Islet of Langerhans (tissue), 1 donor: Measurements from ENCODE around the gene ADARB2.

Source experiments
- FAIRE-seq: peaks from one replicate; lab custom pipeline; 2011; peaks lifted over from hg19 to GRCh38; lab: Jason Lieb, UNC

The ADARB2 gene

DNA sequence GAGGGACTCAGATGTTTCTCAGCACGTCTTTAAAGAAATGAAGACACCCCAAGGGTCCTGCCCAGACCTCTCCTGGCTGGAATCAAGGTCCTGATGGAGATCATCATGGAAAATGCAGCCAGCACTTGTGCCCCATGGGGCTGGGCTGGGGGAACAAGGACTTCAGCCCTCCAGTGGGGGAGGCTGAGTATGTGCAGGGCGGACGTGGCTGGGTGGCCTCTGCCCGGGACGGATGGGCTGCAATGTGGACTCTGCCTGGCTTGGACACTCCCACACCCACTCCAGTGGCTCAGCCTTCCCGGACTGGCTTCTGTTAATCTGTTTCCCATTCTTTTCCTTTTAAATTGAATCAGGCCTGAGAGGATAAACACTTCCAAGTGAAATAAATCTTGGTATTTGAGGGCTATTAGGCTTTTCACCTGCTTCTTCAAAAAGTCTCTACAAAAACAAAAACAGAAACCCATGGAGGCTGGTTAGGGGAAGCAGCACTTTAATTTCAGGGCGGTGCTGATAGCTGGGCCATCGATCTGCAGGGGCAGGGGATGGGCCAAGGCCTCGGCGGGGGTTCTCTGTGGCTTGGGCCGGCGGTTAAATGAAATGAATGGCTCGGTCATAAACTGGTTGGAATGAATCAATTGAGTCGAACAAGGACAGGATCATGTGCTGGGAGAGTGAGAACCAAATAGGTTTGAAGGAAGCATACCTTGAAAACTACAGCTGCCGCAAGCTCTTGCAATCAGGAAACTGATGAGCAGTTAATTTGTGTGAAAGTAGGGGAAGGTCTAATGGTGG is 51.4 kb downstream of the ADARB2 start:
- no peak for FAIRE-seq

DNA sequence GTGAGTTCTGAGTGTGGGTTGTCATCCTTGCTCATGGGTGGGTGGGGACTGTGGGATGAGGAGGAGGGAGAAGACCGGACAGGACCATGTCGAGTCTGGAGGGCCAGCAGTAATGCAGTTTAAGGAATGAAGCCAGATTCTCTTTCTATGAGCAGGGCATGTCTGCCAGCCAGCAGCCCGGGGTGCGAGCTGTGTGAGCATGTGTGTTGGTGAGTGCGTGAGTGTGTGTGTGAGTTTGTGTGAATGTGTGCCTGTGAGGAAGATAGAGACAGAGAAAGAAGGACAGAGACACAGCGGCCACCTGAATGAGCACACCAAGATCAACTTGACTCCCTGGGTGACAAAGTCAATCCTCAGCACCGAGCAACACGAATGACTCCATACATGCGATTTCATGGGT is 52.3 kb downstream of the ADARB2 start:
- FAIRE-seq = no peak

DNA sequence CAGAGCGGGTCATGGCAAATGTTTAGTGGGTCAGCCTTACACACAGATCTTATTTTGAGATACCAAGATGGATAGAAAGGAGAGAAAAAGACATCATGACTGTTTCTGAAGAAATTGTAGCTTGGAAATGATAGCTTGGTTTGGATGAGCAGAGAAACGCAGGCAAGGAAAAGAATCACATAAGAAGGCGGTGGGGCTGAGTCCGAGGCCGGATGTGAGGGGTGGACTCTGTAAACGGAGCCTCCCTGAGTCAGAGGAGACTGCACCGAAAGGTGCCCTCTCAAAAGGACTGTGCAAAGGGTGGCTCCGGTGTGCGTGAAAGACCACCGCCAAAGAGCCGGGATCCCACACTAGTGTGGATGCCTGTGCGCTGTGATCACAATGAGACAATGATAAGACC is 53.7 kb downstream of the ADARB2 start:
- no peak for FAIRE-seq

DNA sequence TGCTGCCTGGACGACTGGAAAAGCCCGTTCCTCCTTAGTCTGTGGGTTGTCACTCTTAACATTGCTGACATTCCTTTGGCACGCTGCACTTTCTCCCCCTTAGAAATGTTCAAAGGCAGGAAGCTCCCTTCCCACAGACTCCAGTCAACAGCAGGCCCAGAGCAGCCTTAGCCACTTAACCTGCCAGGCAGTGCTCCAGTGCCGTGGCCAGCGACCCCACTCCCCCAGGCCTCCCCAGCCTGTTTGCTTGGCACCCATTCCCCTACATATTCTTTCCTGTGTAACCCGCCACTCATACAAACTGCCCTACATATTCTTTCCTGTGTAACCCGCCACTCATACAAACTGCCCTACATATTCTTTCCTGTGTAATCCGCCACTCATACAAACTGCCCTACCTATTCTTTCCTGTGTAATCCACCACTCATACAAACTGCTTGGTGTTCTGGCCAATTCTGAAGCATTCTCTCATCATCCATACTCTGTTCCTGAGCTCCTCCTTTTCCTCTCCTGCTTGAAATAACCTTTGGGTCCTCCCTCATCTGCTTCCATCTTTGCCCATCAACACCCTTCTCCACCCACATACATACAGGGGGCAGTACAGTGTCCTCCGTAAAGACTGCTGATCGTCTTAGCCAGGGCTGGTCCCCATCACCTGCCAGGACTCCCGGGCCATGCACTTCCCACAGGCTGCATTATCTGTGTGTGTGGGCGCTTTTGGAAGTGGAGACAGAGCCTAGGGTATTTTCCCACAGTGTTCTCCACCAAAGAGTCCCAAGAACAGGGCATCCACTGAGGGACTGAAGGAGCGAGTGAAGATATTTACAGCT is 57.3 kb downstream of the ADARB2 start:
- FAIRE-seq = no peak

DNA sequence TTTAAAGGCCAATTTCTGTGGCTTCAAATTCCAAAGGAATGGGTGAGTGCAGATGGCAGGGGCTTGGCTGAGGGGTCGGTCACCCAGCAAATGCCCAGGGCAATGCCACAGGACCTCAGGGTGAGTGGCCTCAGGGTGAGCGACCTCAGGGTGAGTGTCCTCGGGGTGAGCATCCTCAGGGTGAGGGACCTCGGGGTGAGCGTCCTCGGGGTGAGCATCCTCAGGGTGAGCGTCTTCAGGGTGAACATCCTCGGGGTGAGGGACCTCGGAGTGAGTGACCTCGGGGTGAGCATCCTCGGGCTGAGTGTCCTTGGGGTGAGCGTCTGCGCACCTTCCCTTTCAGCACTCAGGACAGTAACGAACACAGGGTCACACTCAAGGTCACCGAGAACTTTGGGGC is 59.2 kb downstream of the ADARB2 start:
- no peak for FAIRE-seq

DNA sequence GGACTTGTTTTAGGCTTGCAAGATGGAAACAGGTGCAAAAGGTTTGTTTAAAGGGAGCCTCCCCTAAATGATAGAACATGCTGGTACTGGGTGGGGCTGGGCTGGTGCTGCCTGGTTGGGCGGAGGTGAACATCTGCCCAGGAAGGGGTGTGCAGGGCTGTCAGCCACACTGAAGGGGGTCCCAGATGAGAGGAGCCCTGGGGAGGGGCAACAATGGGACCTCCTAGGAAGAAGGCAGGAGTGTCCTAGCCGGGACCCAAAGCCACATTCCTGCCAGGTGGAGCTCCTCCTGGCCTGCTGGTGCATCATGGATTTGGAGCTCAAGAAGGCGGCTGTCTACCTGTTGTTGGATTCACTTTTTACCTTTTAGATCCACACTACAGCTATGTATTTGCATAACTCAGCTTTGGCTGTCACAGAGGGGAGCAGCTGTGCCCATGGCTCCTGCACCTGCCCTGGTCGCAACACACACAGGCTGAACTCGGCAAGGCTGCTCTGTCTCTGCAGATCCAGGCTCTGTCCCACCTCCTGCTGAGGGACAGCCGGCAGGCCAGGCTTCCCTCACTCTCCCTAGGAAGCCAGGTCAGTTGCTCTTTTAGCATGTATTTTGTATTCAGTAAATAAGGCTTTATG is 59.9 kb downstream of the ADARB2 start:
- no peak for FAIRE-seq

DNA sequence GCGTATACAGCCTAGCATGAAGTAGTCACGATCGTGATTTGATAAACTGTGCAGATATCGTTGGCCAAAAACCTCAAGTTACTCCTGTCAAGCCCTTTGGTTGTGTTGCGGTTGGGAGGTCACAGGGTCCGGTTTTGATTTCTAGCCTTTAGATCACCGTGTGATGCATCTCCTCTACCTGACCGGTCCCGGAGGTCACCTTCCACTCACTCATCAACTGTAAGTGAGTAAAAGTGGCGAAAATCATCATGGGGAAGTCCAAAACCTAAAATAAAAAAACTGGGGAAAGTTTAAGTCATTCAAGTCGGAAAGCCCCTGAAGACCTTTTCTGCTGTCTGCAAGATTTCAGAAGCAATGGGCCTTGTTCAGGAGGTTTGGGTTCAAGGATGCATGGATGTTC is 62.8 kb downstream of the ADARB2 start:
- FAIRE-seq = no peak

DNA sequence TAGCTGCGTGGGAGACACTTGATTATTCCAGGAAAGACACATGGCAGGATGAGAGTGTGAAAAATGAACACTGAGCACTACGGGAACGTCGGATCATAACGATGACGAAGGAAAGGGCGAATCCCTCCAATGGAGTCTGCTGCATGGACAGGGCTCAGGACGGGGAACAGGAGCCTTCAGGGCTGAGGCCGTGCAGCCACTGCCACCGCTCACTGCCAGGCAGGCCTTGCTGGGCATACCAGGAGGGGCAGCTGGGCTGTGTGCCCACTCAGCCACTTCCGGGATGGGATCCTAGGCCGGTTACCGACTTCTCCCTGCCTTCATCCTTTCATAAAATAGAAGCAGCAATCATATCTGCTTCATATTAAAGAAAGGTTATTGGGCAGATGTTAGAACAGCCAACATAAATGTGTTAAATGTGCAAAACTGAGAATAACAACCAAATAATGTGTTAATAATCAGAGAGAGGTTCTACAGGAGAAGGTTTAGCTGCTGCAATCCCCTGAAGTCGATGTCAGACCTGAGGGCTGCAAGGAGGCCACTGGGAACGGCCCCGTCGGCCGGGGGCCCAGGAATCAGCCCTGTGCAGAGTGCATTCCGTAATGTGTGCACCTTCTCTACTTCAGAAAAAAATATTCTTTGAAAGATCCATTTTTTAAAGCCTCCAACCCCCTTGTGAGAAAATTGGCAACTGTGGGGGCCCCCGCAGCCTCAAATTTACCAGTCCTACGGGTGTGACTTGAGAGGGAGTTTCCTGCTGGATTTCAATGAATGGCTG is 63.6 kb downstream of the ADARB2 start:
- FAIRE-seq = no peak

DNA sequence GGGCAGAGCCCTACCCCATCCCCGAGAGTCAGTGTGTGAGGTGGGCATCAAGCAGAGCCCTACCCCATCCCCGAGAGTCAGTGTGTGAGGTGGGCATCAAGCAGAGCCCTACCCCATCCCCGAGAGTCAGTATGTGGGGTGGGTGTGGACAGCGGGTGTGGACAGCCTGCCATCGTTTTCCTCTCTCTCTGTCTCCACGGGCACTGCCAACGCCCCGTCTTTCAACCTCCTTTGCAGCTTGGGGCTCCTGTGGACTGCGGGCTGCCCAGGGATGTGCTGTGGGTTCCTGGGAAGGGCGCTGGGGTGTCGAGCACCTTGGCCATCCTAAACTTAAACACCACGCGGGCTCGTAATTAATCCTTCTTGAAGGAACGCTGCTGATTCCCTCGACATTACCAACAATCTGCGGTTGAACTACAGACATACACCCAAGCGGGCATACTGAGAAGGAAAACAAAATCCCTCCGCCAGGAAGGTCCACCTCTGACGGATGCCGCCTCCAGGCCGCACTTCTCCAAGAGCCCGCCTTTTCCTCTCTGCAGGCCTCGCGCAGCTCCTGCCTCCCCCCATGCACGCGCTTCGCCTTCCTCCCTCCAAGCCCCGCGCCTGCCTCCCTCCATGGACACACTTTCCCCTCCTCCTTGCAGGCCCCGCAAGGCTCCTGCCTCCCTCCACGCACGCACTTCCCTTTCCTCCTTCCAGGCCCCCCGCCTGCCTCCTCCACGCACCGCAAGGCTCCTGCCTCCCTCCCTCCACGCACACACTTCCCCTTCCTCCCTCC is 65.1 kb downstream of the ADARB2 start:
- no peak for FAIRE-seq

DNA sequence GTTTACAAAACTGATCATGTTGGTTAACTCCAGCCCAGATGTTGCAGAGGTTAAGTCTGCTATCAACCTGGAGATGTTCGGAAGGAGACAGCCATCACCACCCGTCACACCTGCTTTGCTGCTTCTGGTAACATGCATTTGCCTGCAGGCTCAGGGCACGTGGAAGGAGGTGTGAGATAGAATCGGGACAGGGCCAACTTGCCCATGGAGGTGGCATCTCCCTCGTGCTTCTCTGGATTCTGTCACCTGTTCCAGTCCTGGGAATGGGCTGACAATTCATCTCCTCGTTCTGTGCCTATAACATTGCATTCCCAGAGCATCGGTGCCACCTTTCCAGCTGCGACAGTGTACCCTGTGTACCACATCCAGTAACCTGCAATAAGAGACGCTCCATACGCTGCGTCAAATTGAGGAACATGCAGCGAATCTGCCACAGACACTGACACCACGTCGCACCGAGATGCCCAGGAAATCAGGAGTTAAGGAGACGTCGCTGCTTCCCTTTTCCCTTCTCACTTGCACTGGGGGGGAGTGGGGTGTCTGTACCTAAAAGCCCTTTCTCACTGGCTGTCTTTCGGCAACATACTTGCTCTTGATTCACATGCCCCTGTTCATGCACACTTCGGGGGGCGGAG is 65.8 kb downstream of the ADARB2 start:
- FAIRE-seq = no peak

DNA sequence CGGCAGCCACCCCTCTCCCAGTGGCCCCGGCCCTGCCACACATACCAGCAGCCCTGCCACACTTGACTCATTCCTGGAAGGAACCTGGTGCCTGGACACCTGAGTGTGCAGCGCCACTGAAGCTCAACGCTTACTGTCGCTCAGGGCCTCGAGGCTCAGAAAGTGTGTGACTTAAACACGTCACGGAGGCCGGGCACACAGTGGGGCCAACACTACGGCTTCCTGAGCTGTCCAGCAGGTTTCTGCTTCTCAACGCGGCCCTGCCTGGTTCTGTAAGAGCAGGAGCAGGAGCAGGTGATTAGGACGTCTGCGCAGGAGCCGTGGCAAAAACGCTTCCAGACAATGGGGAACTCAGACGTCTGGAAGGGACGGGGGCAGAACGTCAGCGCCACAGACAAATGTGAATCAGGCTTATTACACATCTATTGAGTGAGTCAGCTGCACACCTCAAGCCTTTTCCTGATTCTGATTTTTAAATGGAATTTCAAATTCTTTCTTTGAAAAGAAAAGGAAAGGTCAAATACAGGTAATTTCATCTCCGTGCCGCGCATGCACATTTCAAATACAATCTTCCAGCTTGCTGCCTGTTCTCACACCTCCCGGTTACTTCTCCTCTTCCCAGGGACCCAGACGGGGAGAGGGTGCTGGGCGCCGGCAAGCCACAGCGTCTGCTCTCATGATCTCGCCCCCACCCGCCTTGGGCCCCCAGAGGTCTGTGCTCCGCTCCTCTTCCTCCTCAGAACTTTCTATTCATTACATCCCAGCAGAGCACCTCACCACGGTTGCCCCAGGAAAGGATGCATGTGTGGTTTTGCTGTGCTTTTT is 66.6 kb downstream of the ADARB2 start:
- FAIRE-seq = no peak

DNA sequence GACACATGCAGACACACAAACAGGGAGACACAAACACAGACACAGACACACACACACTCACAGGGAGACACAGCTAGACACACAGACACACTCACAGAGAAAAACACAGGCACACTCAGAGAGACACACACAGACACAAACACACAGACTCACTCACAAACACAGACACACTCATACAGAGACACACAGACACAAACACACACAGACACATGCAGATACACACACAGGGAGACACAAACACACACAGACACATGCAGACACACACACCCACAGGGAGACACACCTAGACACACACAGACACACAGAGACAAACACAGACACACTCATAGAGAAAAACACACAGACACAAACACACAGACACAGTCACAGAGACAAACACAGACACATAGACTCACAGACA is 67.9 kb downstream of the ADARB2 start:
- FAIRE-seq = no peak

DNA sequence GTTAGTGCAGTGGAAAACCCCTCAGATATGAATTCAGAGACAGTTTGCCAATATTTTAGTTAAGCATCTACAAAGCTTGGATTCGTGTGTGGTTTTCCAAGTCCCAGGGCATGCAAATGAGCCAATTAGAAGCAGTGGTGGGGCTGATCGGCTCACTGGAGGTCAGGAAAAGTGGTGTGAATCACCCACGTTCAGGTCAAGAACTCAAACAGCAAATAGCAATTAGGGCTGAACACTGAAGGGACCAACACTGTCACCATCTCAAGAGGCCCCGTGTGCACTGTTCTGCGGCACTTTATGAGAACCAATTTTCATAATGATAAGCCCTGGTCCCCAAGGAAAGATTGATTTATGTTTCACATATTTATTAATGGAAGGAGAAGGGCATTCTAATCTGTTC is 68.9 kb downstream of the ADARB2 start:
- FAIRE-seq = no peak

DNA sequence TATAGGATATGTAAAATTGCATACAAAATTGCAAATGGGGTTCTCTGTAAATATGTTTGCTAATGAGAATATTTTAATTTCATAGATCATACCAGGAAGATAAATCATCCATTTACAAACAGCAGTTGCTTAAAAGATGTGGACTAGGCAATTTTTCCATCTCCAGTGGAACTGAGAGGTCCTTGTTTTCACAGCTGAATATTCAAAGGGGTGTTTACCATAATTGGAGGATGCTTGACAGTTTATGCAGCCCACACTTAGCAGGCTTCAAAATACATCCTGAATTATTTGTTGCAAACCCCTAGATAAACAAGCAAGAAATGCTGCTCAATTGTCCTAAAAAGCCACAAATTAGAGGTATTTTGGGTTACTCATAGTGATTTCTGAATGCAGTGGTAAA is 69.9 kb downstream of the ADARB2 start:
- FAIRE-seq = no peak

DNA sequence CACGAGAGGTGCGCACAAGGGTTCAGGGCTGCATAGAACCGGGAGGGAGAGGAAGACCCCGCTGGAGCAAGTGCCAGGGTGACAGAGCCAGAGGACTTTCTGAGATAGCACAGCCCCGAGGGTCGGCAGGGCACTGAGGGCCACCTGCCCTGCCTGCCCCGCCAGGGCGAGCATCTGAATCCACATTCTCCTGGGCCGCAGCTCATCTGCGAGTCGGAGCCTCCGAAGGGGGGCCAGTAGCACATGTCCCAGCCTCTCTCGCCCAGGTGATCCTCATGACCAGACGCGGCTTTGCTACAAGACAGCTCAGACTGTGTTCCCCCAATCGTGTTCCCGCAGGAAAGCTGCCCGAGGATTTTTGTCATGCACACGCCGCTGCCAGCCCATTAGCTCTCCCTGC is 71.2 kb downstream of the ADARB2 start:
- no peak for FAIRE-seq

DNA sequence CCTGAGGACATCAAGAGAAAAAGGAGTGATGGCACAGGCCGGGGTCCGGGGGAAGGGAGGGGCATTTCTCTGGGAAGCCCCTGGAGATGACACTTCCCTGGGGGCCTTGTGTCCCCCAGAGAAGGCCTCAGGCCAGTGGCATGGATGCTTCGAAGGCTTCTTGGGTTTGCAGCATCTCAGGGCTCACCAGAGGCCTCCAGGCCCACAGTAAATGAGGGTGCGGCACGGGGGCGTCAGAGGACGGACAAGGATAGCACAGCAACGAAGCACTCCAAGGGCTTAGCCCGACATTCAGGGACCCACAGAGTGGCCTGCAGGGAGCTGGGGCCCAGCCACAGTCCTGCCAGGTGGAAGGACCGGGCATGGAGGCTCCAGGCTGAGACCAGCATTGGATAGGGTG is 71.6 kb downstream of the ADARB2 start:
- no peak for FAIRE-seq

DNA sequence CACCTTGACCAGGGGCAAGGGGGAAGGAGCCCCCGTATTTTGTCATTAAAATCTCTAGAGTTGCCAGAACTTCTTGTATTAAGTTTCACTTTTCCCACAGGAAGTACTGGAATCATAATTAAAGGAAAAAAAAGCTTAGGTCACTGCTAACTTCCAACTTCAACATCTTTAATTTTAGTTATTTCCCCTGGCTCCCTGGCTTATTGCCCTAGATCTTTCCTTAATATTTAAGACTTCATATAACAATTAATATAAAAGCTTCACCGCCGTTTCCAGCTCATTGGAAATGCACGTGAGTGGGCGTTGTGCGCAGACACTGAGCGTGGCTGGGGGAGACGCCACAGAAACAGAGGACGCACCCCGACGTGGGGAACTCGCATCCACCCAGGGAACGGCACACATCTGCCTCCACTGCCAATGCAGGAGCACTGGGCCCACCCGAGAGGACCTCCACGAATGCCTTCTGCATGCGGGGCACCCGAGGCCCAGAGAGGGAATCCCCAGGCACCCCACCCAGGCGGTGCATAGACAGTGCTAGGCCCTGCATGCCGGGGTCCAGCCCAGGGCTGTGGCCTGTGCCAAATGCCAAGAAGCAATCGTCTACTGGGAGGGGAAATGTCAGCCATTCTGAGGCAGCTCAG is 72.2 kb downstream of the ADARB2 start:
- no peak for FAIRE-seq

DNA sequence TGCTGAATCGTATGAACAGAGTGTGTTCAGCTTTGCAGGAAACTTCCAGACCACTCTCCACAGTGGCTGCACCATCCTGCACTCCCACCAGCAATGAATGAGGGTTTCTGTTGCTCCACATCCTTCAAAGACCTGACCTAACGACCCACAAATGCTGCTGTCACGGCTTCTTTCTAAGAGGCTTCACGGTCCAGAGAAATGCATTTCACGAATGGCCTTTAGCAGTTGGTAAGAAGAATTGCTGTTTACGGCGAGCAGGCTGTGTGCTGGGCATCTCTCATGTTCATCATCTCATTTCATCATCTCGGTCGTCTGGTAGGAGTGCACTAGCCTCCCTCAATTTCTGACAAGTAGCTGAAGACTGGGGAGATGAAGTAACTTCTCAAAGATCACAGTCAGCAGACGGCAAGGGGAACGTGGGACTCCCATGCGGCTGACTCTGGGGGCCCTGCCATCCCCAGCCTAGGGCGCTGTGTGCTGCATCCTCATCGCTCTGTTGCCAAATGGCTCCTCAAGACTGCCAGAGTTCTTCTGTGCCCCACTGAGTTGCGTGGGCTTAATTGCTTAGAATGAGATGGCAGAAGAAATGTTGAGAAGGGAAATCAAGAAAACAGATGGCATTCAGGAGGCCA is 72.9 kb downstream of the ADARB2 start:
- no peak for FAIRE-seq

DNA sequence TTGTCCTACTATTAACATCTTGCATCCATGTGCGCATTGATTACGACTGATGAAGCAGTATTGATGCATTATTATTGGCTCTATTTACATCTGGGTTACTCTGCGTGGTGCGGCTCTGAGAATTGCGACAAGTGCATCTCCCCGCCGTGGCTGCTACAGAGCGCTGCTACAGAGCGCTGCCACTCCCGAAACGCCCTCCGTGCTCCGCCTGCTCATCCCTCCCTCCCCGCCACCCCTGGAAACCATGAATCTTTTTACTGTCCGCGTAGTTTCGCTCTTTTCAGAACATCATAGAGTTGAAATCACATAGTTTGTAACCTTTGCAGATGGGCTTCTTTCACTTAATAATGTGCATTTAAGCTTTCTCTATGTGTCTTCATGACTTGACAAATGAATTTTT is 74.1 kb downstream of the ADARB2 start:
- no peak for FAIRE-seq
